Skeletal muscle tissue (tissue), 4 donors: ENCODE results near the gene UMAD1. TPM values are rescaled to one million over a fixed set of nuclear protein-coding genes. Genes with fewer than 3 reads are reported as not detected.
A peak's percentile ranks its signal among the peaks of the same experiment; 100 is the strongest.
"Not testable (repeated sequence)": the region's sequence is repeated elsewhere in the genome, so short reads cannot be mapped to it uniquely, and the experiment has no call there.

ENCODE experiments used
- H3K27ac ChIP-seq: one replicate; pipeline ENCODE4 v1.7.0; 2013; ENCODE audit warnings: mild to moderate bottlenecking, low read depth, low read length, inconsistent platforms
- H3K27me3 ChIP-seq, 3 donors: one replicate each; pipeline ENCODE4 v1.7.0; 2013; ENCODE audit warnings: low read length in 3 of 3; ENCODE audit not compliant: control insufficient read depth in 3 of 3, insufficient read depth in 3 of 3
- H3K36me3 ChIP-seq, 3 donors: one replicate each; pipeline ENCODE4 v1.7.0; 2013; ENCODE audit warnings: low read length in 3 of 3; ENCODE audit not compliant: control insufficient read depth in 3 of 3, insufficient read depth in 3 of 3
- H3K4me1 ChIP-seq, 3 donors: one replicate each; pipeline ENCODE4 v1.7.0; 2013; ENCODE audit warnings: low read length in 3 of 3, mild to moderate bottlenecking in 3 of 3; ENCODE audit not compliant: control insufficient read depth in 3 of 3, insufficient read depth in 3 of 3
- H3K4me3 ChIP-seq, 3 donors: one replicate each; pipeline ENCODE4 v1.7.0; 2013; ENCODE audit warnings: low read length in 3 of 3
- H3K9ac ChIP-seq, 3 donors: one replicate each; pipeline ENCODE4 v1.7.0; 2013; ENCODE audit warnings: low read length in 3 of 3, mild to moderate bottlenecking in 3 of 3, moderate library complexity in 2 of 3, low read depth in 1 of 3
- H3K9me3 ChIP-seq, 3 donors: one replicate each; pipeline ENCODE4 v1.7.0; 2013; ENCODE audit warnings: low read length in 3 of 3; ENCODE audit not compliant: control insufficient read depth in 3 of 3
- total RNA-seq: library from RNA; depleted of rRNA; stranded (reverse); fragments of >200 nt; gene quantifications from one replicate; pipeline ENCODE4 v1.2.3, GENCODE V29; 2014
- donor health status: Osteomylitis.

UMAD1 gene
- total RNA-seq, 1 donor from 2014 or later, result 5.2 TPM

DNA sequence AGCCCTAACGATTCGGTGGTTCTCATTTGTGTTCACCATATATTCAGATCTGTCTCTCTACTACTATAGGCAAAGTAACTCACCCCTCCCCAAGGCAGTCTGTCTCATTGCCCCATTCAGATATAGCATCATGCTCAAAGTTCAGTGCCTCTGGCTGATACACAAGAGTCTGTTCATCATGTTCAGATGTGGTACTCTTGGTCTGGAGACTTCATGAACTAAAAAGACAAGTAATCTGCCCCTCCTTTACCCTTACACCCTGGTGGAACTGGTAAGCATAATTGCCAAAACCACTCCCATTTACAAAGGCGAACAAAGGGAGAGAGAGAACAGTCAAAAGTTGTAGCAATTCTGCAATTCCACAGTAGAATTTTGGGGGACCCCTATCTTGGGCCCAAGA is 29.9 kb downstream of the UMAD1 start:
- H3K9me3 ChIP-seq, result no peaks in the 10 kb centered on the region
- H3K27me3 ChIP-seq, result no peaks in the 10 kb centered on the region
- H3K4me3 ChIP-seq, result no peak overlapping the region
- H3K4me1 ChIP-seq, result no peaks in the 10 kb centered on the region
- H3K36me3 ChIP-seq, result no peaks in the 10 kb centered on the region
- no peak overlapping the region for H3K27ac ChIP-seq
- no peak overlapping the region for H3K9ac ChIP-seq

DNA sequence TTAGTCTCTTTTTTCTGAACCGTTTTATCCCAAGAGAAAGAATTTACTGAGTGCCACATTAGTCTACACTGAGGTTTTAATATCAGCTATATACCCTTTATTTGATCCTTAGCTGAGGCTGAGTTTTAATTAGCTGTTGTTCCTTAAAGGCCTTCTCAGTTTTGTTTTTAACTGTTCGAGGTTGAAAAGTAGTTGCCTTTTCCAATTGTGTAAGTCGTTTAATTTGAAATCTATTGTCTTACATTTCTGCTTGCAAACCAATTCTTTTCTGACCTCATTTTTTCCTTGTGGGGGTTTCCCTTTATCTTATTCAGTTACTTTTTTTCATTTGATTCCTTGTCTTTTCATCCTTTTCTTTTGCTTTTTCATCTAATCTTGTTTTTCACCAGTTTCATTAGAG is 30.8 kb downstream of the UMAD1 start:
- H3K4me1 ChIP-seq, result no peaks in the 10 kb centered on the region
- no peak overlapping the region for H3K9ac ChIP-seq
- H3K9me3 ChIP-seq, result no peaks in the 10 kb centered on the region
- no peak overlapping the region for H3K4me3 ChIP-seq
- no peak overlapping the region for H3K27ac ChIP-seq
- no peaks in the 10 kb centered on the region for H3K27me3 ChIP-seq
- H3K36me3 ChIP-seq, result peaks cover 0 to 5% (median 0%) of the 10 kb centered on the region in 3 donors

- Histone ChIP-seq H3K9me3 (no peaks in the 10 kb centered on the region), H3K4me1 (no peaks in the 10 kb centered on the region), H3K27me3 (no peaks in the 10 kb centered on the region), H3K36me3 (peaks cover 0 to 5% (median 0%) of the 10 kb centered on the region in 3 donors), H3K9ac (no peak overlapping the region), H3K27ac (no peak overlapping the region), H3K4me3 (no peak overlapping the region)
Observed at GRCh38 chr7:7672545-7673239, 32.1 kb downstream of the UMAD1 start.

DNA sequence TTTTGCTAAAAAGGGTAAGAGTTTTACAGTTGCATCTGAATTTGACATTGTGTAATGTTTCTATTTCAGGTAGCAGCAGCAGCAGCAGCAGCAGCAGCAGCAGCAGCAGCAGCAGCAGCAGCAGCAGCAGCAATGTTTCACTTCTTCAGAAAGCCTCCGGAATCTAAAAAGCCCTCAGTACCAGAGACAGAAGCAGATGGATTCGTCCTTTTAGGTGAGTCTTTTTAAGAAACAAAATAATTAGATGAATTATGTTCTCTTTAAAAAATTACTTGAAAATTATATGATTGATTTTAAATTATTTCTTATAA is 32.6 kb downstream of the UMAD1 start:
- Histone ChIP-seq H3K27ac (no peak overlapping the region), H3K9me3 (no peaks in the 10 kb centered on the region)

GRCh38 chr7:7675686-7676085 is 35.1 kb downstream of the UMAD1 start:
- Histone ChIP-seq H3K36me3 (peaks cover 0 to 5% (median 0%) of the 10 kb centered on the region in 3 donors), H3K4me3 (no peak overlapping the region), H3K9ac (no peak overlapping the region), H3K27me3 (no peaks in the 10 kb centered on the region), H3K27ac (no peak overlapping the region), H3K9me3 (no peaks in the 10 kb centered on the region), H3K4me1 (no peaks in the 10 kb centered on the region)

More for the DNA sequence above, 32.6 kb downstream of the UMAD1 start:
- peaks cover 0 to 5% (median 0%) of the 10 kb centered on the region in 3 donors for H3K36me3 ChIP-seq
- H3K4me1 ChIP-seq, result no peaks in the 10 kb centered on the region
- H3K9ac ChIP-seq, result no peak overlapping the region
- no peak overlapping the region for H3K4me3 ChIP-seq
- H3K27me3 ChIP-seq, result no peaks in the 10 kb centered on the region

DNA sequence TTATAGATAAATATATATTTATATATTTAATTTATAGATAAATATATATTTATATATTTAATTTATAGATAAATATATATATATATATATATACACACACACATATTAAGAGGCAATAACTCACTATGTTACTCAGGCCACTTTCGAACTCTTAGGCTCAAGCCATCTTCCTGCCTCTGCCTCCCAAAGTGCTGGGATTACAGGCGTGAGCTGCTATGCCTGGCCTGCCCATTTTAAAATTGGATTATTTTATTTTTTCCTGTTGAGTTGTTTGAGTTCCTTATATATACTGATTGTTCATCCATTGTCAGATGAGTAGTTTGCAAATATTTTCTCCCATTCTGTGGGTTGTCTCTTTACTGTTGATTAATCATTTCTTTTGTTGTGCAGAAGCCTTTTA is 39.1 kb downstream of the UMAD1 start:
- H3K27ac ChIP-seq, H3K27me3 ChIP-seq, H3K36me3 ChIP-seq, H3K9ac ChIP-seq, H3K9me3 ChIP-seq, H3K4me3 ChIP-seq: not testable (repeated sequence)
- peaks cover 0 to 20% (median 3%) of the 10 kb centered on the region in 3 donors for H3K4me1 ChIP-seq

- Histone ChIP-seq H3K27ac (peak overlapping the region; percentile 80), H3K36me3 (no peaks in the 10 kb centered on the region), H3K4me1 (peaks cover 0 to 20% (median 3%) of the 10 kb centered on the region in 3 donors), H3K27me3 (no peaks in the 10 kb centered on the region), H3K9me3 (no peaks in the 10 kb centered on the region), H3K4me3 (peak overlapping the region; percentile 0 to 65 (median 49)), H3K9ac (peak overlapping the region; percentile 47 to 81 (median 64))
Observed at GRCh38 chr7:7681191-7681935, 40.8 kb downstream of the UMAD1 start.

DNA sequence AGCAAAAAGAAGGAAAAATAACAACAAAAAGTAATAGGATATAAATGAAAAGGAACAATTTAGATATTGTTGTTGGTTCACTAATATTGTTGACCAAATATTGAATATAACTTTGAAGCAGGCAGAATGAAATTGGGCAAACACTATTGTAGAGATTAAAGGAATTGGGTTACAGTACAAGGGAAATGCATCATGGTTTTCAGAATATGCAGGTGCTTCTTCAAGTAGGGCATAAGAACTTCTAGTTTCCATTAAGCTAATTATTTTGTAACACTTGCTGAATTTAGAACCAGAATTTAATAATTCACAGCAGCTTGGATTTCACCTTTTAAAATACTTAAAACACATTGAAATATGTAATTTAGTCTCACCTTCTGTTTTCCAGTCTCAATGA is 41.4 kb downstream of the UMAD1 start:
- peak overlapping the region; percentile 47 to 81 (median 64) for H3K9ac ChIP-seq
- no peaks in the 10 kb centered on the region for H3K27me3 ChIP-seq
- peak overlapping the region in 1 of 3 donors; percentile 65 for H3K4me3 ChIP-seq
- H3K36me3 ChIP-seq, result no peaks in the 10 kb centered on the region
- H3K27ac ChIP-seq, result peak overlapping the region; percentile 80
- peaks cover 0 to 22% (median 7%) of the 10 kb centered on the region in 3 donors for H3K4me1 ChIP-seq
- H3K9me3 ChIP-seq, result no peaks in the 10 kb centered on the region

DNA sequence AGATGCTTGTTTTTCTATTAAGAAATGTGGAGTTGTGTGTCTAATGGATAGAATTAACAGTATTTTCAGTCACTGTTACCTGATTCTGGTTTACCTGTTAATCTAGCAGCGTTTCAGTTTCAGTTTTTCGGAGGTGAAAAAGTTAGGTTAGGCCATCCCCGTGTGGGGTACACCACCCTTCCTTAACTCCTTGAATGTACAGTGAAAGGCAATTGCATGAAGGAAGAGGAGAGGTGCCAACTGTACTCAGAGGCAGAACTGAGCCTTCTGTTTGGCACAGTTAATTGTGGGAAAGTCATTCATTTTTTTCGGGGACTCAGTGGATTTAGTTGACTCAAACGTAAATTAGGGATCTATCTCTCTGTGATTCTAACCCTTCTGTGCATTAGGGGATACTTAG is 42.3 kb downstream of the UMAD1 start:
- H3K36me3 ChIP-seq, result no peaks in the 10 kb centered on the region
- no peaks in the 10 kb centered on the region for H3K27me3 ChIP-seq
- peaks cover 7 to 27% (median 7%) of the 10 kb centered on the region in 3 donors for H3K4me1 ChIP-seq
- peak overlapping the region; percentile 46 to 60 (median 47) for H3K9ac ChIP-seq
- no peaks in the 10 kb centered on the region for H3K9me3 ChIP-seq
- peak overlapping the region; percentile 3 for H3K27ac ChIP-seq
- H3K4me3 ChIP-seq, result peak overlapping the region in 2 of 3 donors; percentile 51 to 59

DNA sequence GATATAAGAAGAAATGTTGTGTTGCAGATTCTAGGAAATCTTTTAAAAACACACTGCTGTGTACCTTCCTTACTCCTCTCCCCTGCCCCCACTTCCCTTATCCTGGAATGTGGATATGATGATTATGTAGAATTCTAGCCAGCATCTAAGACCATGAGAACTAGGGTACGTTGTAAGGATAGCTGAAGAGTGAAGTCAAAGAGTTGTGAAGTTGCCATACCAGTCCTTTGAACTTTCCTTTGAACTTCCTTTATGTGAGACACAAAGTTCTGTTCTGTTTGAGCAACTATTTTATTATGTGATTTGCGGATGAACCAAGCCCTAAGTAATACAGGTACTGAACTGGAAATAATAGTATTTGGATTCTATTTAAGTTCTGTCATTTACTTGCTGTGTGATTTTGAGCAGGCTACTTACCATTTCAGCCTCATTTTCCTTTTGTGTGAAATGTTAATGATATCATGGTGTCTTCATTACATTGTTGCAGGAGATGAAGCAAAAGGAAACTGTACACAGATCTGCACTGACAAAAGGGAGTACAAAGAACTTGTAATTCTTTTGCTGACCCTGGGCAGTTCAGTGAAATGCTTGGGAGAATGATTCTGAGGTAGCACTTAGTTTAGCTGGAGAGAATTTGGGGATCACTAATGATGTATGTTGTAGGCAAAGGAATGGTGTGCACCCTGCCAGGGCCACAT is 46.4 kb downstream of the UMAD1 start:
- H3K9me3 ChIP-seq, result no peaks in the 10 kb centered on the region
- H3K4me1 ChIP-seq, result peaks cover 7 to 24% (median 11%) of the 10 kb centered on the region in 3 donors
- H3K27ac ChIP-seq, result peak overlapping the region; percentile 15
- no peaks in the 10 kb centered on the region for H3K27me3 ChIP-seq
- H3K36me3 ChIP-seq, result no peaks in the 10 kb centered on the region
- H3K4me3 ChIP-seq, result no peak overlapping the region
- H3K9ac ChIP-seq, result no peak overlapping the region
